H1 (cell line): ENCODE data around the gene XYLB.

Experiments used
- CEBPB ChIP-seq: IDR thresholded peaks from 2 replicates; pipeline ENCODE4 v1.6.1; 2012; ENCODE audit warnings: low read depth, low read length
- EP300 ChIP-seq, 2 experiments: IDR thresholded peaks; 1 replicate in 1 of 2; 2 replicates in 1 of 2; pipeline ENCODE4 v1.6.1; 2011 to 2012; ENCODE audit warnings: low read depth in 2 of 2, low read length in 2 of 2, mild to moderate bottlenecking in 2 of 2, borderline replicate concordance in 1 of 2, inconsistent platforms in 1 of 2, moderate library complexity in 1 of 2
- EZH2 ChIP-seq: fragments of 200-600 bp; sonication (generic); IDR thresholded peaks from 2 replicates; pipeline ENCODE4 v1.7.1; 2012; ENCODE audit warnings: low read depth, mild to moderate bottlenecking, moderate library complexity, low read length, inconsistent platforms; ENCODE audit not compliant: severe bottlenecking
- GABPA ChIP-seq: IDR thresholded peaks from 2 replicates; pipeline ENCODE4 v1.6.1; 2011; ENCODE audit warnings: mild to moderate bottlenecking, low read length, moderate library complexity, borderline replicate concordance; ENCODE audit not compliant: insufficient read depth
- JUND ChIP-seq: IDR thresholded peaks from 2 replicates; pipeline ENCODE4 v1.6.1; 2011; ENCODE audit warnings: mild to moderate bottlenecking, improper control_type of control experiment, low read length
- MAFK ChIP-seq: IDR thresholded peaks from 2 replicates; pipeline ENCODE4 v1.6.1; 2012; ENCODE audit warnings: low read depth, mild to moderate bottlenecking, improper control_type of control experiment, low read length
- MAX ChIP-seq: IDR thresholded peaks from 2 replicates; pipeline ENCODE4 v1.6.1; 2012; ENCODE audit warnings: inconsistent platforms
- PHF8 ChIP-seq: fragments of 200-600 bp; sonication (generic); conservative IDR thresholded peaks from 2 replicates; pipeline ENCODE4 v1.7.1; 2012; ENCODE audit warnings: low read depth, mild to moderate bottlenecking, inconsistent platforms, low read length, moderate library complexity
- TAF7 ChIP-seq: optimal IDR thresholded peaks from 2 replicates; pipeline ENCODE3; 2011; ENCODE audit warnings: low read depth, mild to moderate bottlenecking, inconsistent platforms, low read length, moderate library complexity, borderline replicate concordance
- TF ChIP-seq, protein P1 (sequence below), 3 experiments: IDR thresholded peaks; 1 replicate in 2 of 3; 2 replicates in 1 of 3; pipeline versions ENCODE4 v1.5.1 to v1.6.1; 2011; ENCODE audit warnings: low read length in 3 of 3, mild to moderate bottlenecking in 3 of 3, inconsistent platforms in 2 of 3, low read depth in 1 of 3, moderate library complexity in 1 of 3; ENCODE audit not compliant: insufficient read depth in 1 of 3; ENCODE audit errors: control extremely low read depth in 1 of 3
- TF ChIP-seq, protein P2 (sequence below): IDR thresholded peaks from 2 replicates; pipeline ENCODE4 v1.6.1; 2012; ENCODE audit warnings: inconsistent platforms

- TF ChIP-seq GABPA, result no peak
- TF ChIP-seq JUND, result no peak
- no peak for TF ChIP-seq CEBPB
- TF ChIP-seq, protein P1, sequence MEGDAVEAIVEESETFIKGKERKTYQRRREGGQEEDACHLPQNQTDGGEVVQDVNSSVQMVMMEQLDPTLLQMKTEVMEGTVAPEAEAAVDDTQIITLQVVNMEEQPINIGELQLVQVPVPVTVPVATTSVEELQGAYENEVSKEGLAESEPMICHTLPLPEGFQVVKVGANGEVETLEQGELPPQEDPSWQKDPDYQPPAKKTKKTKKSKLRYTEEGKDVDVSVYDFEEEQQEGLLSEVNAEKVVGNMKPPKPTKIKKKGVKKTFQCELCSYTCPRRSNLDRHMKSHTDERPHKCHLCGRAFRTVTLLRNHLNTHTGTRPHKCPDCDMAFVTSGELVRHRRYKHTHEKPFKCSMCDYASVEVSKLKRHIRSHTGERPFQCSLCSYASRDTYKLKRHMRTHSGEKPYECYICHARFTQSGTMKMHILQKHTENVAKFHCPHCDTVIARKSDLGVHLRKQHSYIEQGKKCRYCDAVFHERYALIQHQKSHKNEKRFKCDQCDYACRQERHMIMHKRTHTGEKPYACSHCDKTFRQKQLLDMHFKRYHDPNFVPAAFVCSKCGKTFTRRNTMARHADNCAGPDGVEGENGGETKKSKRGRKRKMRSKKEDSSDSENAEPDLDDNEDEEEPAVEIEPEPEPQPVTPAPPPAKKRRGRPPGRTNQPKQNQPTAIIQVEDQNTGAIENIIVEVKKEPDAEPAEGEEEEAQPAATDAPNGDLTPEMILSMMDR (IDR thresholded peaks at IDR 0.05; ENCODE audit: control extremely low read depth in 1 of 3, insufficient read depth in 1 of 3, low read depth in 1 of 3, low read length in 3 of 3), result no peak
- TF ChIP-seq, protein P2, sequence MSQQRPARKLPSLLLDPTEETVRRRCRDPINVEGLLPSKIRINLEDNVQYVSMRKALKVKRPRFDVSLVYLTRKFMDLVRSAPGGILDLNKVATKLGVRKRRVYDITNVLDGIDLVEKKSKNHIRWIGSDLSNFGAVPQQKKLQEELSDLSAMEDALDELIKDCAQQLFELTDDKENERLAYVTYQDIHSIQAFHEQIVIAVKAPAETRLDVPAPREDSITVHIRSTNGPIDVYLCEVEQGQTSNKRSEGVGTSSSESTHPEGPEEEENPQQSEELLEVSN, result no peak
- TF ChIP-seq EZH2, result no peak
- no peak for TF ChIP-seq MAFK
- TF ChIP-seq EP300 (IDR thresholded peaks at IDR 0.05; ENCODE audit: borderline replicate concordance in 1 of 2, low read depth in 2 of 2, low read length in 2 of 2), result no peak
- TF ChIP-seq PHF8, result no peak
- TF ChIP-seq MAX, result no peak
- no peak for TF ChIP-seq TAF7
Measured at GRCh38 chr3:38337703-38338102, 8.9 kb upstream of the XYLB start.
